ENCODE measurements around the gene SH2D4B.

The SH2D4B gene

GRCh38 chr10:80648106-80648505, 110.4 kb downstream of the SH2D4B start:
- DNase-seq, result no peak

- DNase-seq, result no peak
Measured at GRCh38 chr10:80649183-80649582, 111.5 kb downstream of the SH2D4B start.

- DNase-seq, result no peak
Measured at GRCh38 chr10:80655898-80656297, 118.2 kb downstream of the SH2D4B start.

- no peak for DNase-seq
Measured at GRCh38 chr10:80658068-80658467, 120.4 kb downstream of the SH2D4B start.

- no peak for DNase-seq
Measured at GRCh38 chr10:80659289-80659688, 121.6 kb downstream of the SH2D4B start.

- no peak for DNase-seq
Measured at GRCh38 chr10:80660266-80660665, 122.6 kb downstream of the SH2D4B start.

GRCh38 chr10:80660736-80661135, 123.0 kb downstream of the SH2D4B start:
- no peak for DNase-seq

GRCh38 chr10:80661526-80661925, 123.8 kb downstream of the SH2D4B start:
- DNase-seq, result no peak

GRCh38 chr10:80662429-80663261, 124.9 kb downstream of the SH2D4B start:
- peak; percentile 80 for DNase-seq

GRCh38 chr10:80664071-80664680, 126.5 kb downstream of the SH2D4B start:
- DNase-seq, result peak; percentile 73

- DNase-seq, result no peak
Measured at GRCh38 chr10:80669485-80669884, 131.8 kb downstream of the SH2D4B start.

- DNase-seq, result no peak
Measured at GRCh38 chr10:80670774-80671173, 133.1 kb downstream of the SH2D4B start.

- no peak for DNase-seq
Measured at GRCh38 chr10:80671847-80672246, 134.1 kb downstream of the SH2D4B start.

- DNase-seq, result no peak
Measured at GRCh38 chr10:80672613-80673012, 134.9 kb downstream of the SH2D4B start.

- DNase-seq, result no peak
Measured at GRCh38 chr10:80674809-80675208, 137.1 kb downstream of the SH2D4B start.

GRCh38 chr10:80681142-80681541, 143.4 kb downstream of the SH2D4B start:
- DNase-seq, result no peak

GRCh38 chr10:80684259-80684658, 146.6 kb downstream of the SH2D4B start:
- no peak for DNase-seq

- DNase-seq, result no peak
Measured at GRCh38 chr10:80685355-80685754, 147.7 kb downstream of the SH2D4B start.

- DNase-seq, result no peak
Measured at GRCh38 chr10:80686734-80687475, 149.2 kb downstream of the SH2D4B start.

GRCh38 chr10:80687476-80687789, 149.7 kb downstream of the SH2D4B start:
- DNase-seq, result no peak

- no peak for DNase-seq
Measured at GRCh38 chr10:80690434-80690833, 152.7 kb downstream of the SH2D4B start.

- DNase-seq, result no peak
Measured at GRCh38 chr10:80691441-80691840, 153.7 kb downstream of the SH2D4B start.

GRCh38 chr10:80693565-80693964, 155.9 kb downstream of the SH2D4B start:
- no peak for DNase-seq

- DNase-seq, result no peak
Measured at GRCh38 chr10:80694930-80695329, 157.2 kb downstream of the SH2D4B start.
